ENCODE results near the gene SYNE1.

SYNE1 gene

DNA sequence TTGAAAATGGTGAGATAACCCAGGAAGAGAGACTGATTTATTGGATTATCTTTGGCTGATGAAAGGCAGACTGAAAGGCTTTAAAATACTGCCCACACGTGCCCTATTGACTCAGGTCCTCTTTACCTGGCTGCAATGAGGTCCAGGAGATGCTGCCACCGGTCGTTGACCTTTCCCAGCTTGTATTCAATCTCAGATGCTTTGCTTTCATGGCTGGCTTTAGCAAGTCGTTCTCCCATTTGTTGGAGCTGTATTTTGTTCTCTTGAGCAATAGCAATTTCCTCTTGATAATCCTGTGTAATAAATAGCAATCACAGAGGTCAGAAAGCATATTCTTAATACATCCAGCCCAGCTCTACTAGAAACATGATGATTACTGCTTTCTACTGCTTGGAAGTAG lies 460.9 kb downstream of the SYNE1 start:
- Histone ChIP-seq H3K9me3 (no peaks in the 10 kb centered on the region), H3K27ac (no peak overlapping the region), H3K36me3 (peaks cover 74% of the 10 kb centered on the region), H3K27me3 (no peaks in the 10 kb centered on the region), H3K4me1 (ENCODE audit: control insufficient read depth in 1 of 2, insufficient read depth in 1 of 2, low read depth in 1 of 2, low read length in 1 of 2) (no peaks in the 10 kb centered on the region), H3K4me3 (ENCODE audit: low read depth in 1 of 2, low read length in 1 of 2) (no peak overlapping the region)
- TF ChIP-seq, protein P1, sequence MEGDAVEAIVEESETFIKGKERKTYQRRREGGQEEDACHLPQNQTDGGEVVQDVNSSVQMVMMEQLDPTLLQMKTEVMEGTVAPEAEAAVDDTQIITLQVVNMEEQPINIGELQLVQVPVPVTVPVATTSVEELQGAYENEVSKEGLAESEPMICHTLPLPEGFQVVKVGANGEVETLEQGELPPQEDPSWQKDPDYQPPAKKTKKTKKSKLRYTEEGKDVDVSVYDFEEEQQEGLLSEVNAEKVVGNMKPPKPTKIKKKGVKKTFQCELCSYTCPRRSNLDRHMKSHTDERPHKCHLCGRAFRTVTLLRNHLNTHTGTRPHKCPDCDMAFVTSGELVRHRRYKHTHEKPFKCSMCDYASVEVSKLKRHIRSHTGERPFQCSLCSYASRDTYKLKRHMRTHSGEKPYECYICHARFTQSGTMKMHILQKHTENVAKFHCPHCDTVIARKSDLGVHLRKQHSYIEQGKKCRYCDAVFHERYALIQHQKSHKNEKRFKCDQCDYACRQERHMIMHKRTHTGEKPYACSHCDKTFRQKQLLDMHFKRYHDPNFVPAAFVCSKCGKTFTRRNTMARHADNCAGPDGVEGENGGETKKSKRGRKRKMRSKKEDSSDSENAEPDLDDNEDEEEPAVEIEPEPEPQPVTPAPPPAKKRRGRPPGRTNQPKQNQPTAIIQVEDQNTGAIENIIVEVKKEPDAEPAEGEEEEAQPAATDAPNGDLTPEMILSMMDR (IDR thresholded peaks at IDR 0.05) = no peak

DNA sequence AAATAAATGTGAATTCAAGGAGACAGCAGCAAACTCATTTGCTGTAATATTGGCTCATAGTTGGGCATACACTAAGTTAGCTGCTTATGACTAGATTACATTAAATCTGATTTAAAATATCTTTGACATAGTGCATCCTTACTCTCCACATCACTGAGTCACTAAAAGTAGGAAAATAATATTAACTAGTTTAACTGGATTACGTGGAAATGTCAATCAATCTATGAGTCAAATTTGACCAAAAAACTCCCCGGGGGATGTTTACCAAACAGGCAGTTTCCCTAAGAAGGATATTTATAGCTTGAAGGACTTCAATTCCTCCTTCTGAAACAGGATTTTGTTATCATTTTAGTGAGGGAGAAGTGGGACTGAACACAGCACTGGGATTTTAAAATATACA lies 463.2 kb downstream of the SYNE1 start:
- no peak overlapping the region for H3K4me3 ChIP-seq (ENCODE audit: low read depth in 1 of 2, low read length in 1 of 2)
- TF ChIP-seq, protein P1 (IDR thresholded peaks at IDR 0.05) = no peak
- H3K27me3 ChIP-seq = no peaks in the 10 kb centered on the region
- no peaks in the 10 kb centered on the region for H3K9me3 ChIP-seq
- H3K36me3 ChIP-seq = peaks cover 71% of the 10 kb centered on the region
- H3K4me1 ChIP-seq (ENCODE audit: control insufficient read depth in 1 of 2, insufficient read depth in 1 of 2, low read depth in 1 of 2, low read length in 1 of 2) = no peaks in the 10 kb centered on the region
- no peak overlapping the region for H3K27ac ChIP-seq

DNA sequence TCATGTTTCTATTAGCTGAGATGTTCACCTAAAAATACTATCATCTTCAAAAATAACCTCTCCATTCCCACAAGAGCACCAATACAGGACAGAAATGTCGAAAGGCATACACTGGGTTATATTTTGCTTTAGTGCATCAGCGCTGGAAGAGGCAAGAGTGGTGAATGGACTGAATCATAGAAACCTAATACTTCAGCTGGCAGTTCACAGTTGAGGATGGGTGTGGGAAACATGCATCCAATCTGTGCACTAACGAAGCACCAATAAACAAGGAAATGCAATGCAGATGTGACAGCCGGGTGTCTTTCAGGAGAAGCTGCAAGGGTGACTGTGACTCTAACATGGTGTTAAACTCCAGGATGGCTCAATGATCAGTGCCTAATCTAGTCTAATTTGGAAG lies 463.8 kb downstream of the SYNE1 start:
- Histone ChIP-seq H3K27ac (no peak overlapping the region), H3K4me3 (ENCODE audit: low read depth in 1 of 2, low read length in 1 of 2) (no peak overlapping the region), H3K9me3 (no peaks in the 10 kb centered on the region), H3K27me3 (no peaks in the 10 kb centered on the region), H3K36me3 (peaks cover 67% of the 10 kb centered on the region), H3K4me1 (ENCODE audit: control insufficient read depth in 1 of 2, insufficient read depth in 1 of 2, low read depth in 1 of 2, low read length in 1 of 2) (no peaks in the 10 kb centered on the region)
- TF ChIP-seq, protein P1 (IDR thresholded peaks at IDR 0.05) = no peak

DNA sequence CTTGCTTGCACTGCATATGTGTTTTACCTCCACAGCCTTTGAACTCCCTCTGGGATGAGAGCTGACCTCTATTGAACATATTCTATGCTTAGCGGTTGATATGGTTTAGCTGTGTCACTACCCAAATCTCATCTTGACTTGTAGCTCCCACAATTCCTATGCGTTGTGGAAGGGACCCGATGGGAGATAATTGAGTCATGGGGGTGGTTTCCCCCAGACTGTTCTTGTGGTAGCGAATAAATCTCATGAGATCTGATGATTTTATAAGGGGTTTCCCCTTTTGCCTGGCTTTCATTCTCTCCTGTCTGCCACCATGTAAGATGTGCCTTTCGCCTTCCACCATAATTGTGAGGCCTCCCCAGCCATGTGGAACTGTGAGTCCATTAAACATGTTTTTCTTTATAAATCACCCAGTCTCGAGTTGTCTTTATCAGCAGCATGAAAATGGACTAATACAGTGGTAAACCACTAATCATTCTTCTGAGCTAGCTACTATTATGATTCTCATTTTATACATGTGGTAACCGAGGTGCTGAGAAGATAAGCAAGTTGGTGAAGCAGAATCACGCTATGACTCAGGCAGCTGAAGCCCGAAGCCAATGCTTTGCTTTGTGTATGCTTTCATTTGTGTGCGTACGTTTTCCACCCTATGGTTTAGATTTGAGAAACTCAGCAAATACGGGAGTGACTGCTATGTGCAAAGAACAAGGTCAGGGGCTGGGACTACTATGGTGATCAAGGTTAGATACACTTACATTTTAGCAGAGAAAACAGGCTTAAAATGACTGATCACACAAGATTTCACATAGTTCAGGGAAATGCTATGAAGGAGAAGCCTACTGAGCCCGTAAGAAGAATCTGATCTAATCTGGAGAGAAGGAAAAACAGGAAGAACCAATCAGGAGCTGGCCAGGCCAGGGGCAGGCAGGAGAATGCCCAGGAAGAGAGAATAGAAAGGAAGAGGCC lies 466.2 kb downstream of the SYNE1 start:
- no peaks in the 10 kb centered on the region for H3K9me3 ChIP-seq
- H3K27ac ChIP-seq = no peak overlapping the region
- TF ChIP-seq, protein P1 (IDR thresholded peaks at IDR 0.05) = no peak
- peaks cover 65% of the 10 kb centered on the region for H3K36me3 ChIP-seq
- H3K4me1 ChIP-seq (ENCODE audit: control insufficient read depth in 1 of 2, insufficient read depth in 1 of 2, low read depth in 1 of 2, low read length in 1 of 2) = no peaks in the 10 kb centered on the region
- H3K27me3 ChIP-seq = no peaks in the 10 kb centered on the region
- no peak overlapping the region for H3K4me3 ChIP-seq (ENCODE audit: low read depth in 1 of 2, low read length in 1 of 2)

DNA sequence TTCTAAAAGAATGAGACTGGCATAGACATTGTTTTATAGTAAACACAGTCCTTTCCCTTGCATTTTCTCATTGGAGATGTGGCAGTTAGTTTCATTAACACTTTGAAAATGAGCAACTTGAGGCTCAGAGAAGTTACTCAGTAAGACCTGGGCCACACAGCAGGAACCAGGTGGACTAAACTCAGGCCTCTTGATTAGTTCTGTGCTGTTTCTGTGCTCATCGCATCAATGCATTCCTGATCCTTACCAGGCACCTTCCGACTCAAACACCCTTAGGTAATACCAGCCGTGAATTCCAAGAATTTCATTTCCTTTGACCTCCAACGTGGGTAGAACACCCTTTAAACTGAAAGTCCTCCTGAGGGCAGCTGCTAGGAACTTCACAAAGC lies 466.9 kb downstream of the SYNE1 start:
- H3K4me3 ChIP-seq (ENCODE audit: low read depth in 1 of 2, low read length in 1 of 2) = no peak overlapping the region
- no peaks in the 10 kb centered on the region for H3K9me3 ChIP-seq
- H3K4me1 ChIP-seq (ENCODE audit: control insufficient read depth in 1 of 2, insufficient read depth in 1 of 2, low read depth in 1 of 2, low read length in 1 of 2) = no peaks in the 10 kb centered on the region
- no peaks in the 10 kb centered on the region for H3K27me3 ChIP-seq
- H3K27ac ChIP-seq = no peak overlapping the region
- TF ChIP-seq, protein P1 (IDR thresholded peaks at IDR 0.05) = no peak
- peaks cover 64% of the 10 kb centered on the region for H3K36me3 ChIP-seq

Data from neutrophil (primary cell).